ENCODE data around the gene ASPSCR1. TPM values are rescaled to one million over a fixed set of nuclear protein-coding genes. Genes with fewer than 3 reads are reported as not detected.

ASPSCR1 gene
- total RNA-seq, 1 donor from 2014 or later: 25.6 TPM

DNA sequence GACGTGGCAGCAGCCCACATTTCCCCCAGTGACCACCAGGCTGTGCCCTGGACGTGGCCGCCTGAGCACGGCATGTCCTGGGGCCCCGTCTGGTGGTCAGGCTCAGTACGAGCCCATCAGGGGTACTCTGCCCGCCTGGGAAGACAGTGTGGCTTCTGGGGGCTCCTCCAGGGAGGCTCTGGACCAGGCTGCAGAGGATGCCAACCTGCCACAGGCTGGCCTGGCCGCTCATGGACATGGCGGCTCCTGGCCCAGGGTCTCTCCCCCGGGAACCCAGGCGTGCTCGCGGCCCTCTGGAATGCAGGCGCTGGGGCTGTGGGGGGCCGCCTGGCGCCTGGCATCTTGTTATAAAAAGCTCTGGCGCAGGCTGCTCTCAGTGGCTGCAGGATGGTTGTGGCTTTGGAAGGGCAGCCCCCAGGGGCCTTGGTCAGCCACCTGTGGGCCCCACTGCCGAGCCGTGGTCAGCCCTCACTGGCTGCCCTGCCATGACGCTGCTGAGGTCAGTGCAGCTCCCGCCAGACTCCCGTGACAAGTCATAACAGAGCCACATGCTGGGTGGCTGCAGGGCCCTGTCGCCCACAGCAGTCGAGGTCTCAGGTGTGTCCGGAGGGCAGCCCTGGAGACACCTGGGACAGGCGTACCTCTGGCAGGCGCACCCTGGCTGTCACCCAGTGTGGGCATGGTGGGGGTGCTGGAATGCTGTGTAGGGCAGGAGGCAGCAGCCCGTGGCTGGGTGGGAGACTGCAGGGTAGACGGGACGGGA is 30.2 kb downstream of the ASPSCR1 start:
- Mint-ChIP-seq H3K27ac (ENCODE audit: unreplicated experiment) (no peak overlapping the region), H3K36me3 (ENCODE audit: low read depth, unreplicated experiment) (no peaks in the 10 kb centered on the region), H3K9me3 (ENCODE audit: unreplicated experiment) (no peaks in the 10 kb centered on the region), H3K27me3 (ENCODE audit: unreplicated experiment) (peaks cover 8% of the 10 kb centered on the region), H3K4me3 (ENCODE audit: unreplicated experiment) (peak overlapping the region; percentile 37), H3K4me1 (ENCODE audit: unreplicated experiment) (peaks cover 4% of the 10 kb centered on the region)
- no peak for DNase-seq (ENCODE audit: low spot score)
- TF ChIP-seq, protein P1, sequence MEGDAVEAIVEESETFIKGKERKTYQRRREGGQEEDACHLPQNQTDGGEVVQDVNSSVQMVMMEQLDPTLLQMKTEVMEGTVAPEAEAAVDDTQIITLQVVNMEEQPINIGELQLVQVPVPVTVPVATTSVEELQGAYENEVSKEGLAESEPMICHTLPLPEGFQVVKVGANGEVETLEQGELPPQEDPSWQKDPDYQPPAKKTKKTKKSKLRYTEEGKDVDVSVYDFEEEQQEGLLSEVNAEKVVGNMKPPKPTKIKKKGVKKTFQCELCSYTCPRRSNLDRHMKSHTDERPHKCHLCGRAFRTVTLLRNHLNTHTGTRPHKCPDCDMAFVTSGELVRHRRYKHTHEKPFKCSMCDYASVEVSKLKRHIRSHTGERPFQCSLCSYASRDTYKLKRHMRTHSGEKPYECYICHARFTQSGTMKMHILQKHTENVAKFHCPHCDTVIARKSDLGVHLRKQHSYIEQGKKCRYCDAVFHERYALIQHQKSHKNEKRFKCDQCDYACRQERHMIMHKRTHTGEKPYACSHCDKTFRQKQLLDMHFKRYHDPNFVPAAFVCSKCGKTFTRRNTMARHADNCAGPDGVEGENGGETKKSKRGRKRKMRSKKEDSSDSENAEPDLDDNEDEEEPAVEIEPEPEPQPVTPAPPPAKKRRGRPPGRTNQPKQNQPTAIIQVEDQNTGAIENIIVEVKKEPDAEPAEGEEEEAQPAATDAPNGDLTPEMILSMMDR (IDR thresholded peaks at IDR 0.05; ENCODE audit: unreplicated experiment): no peak

DNA sequence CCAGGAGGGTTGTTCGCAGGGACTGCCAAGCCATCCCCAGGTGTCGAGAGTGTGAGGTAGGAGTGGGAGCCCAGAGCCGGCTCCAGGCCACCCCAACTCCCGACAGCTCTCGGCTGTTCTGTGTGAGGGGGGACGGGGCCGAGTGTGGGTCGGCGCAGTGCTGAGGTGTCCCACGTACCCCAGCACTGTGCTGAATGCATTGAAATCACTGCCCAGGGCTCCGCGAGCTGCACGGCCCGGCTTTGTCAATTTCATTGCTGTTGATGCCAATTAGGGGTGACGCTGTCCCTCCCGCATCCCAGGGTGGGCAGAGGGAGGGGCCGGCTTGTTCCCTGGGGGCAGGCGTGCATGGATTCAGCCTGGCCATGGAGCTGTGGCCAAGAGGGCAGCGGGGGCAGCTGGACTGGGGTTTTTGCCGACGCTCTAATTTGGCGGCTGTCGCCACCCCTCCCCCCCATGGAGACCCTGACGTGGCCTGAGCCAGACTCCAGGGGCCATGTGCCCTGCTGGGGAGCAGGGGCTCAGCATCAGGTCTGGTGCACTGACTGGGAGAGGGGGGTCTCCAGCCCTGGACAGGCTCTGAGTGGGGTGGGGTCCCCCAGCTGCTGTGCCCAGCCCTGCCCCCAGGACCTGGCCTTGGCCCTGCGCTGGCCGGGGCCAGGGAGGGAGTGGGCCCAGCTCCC is 31.0 kb downstream of the ASPSCR1 start:
- Mint-ChIP-seq H3K9me3 (ENCODE audit: unreplicated experiment) (no peaks in the 10 kb centered on the region), H3K27ac (ENCODE audit: unreplicated experiment) (no peak overlapping the region), H3K36me3 (ENCODE audit: low read depth, unreplicated experiment) (no peaks in the 10 kb centered on the region), H3K4me1 (ENCODE audit: unreplicated experiment) (peaks cover 4% of the 10 kb centered on the region), H3K27me3 (ENCODE audit: unreplicated experiment) (peaks cover 8% of the 10 kb centered on the region), H3K4me3 (ENCODE audit: unreplicated experiment) (peak overlapping the region; percentile 37)
- TF ChIP-seq, protein P1 (IDR thresholded peaks at IDR 0.05; ENCODE audit: unreplicated experiment): no peak
- DNase-seq (ENCODE audit: low spot score): no peak

DNA sequence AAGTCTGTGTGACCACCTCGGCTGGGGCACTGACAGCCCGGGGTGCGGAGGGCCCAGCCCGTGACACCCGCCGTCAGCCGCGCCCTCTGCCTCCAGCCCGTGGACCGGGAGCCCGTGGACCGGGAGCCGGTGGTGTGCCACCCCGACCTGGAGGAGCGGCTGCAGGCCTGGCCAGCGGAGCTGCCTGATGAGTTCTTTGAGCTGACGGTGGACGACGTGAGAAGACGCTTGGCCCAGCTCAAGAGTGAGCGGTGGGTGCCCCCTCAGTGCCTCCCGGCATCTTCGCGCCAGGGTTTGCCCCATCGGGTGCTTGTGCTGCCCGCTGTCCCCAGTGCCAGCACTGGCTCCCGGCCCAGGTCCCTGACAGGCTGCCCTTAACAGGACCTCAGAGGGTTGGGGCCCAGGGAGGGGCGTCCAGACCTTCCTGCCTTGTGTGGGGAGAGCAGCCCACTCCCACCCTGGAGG is 31.5 kb downstream of the ASPSCR1 start:
- Mint-ChIP-seq H3K36me3 (ENCODE audit: low read depth, unreplicated experiment) (no peaks in the 10 kb centered on the region), H3K27me3 (ENCODE audit: unreplicated experiment) (peaks cover 8% of the 10 kb centered on the region), H3K9me3 (ENCODE audit: unreplicated experiment) (no peaks in the 10 kb centered on the region), H3K27ac (ENCODE audit: unreplicated experiment) (no peak overlapping the region), H3K4me1 (ENCODE audit: unreplicated experiment) (peaks cover 4% of the 10 kb centered on the region), H3K4me3 (ENCODE audit: unreplicated experiment) (no peak overlapping the region)
- TF ChIP-seq, protein P1 (IDR thresholded peaks at IDR 0.05; ENCODE audit: unreplicated experiment): no peak
- no peak for DNase-seq (ENCODE audit: low spot score)

DNA sequence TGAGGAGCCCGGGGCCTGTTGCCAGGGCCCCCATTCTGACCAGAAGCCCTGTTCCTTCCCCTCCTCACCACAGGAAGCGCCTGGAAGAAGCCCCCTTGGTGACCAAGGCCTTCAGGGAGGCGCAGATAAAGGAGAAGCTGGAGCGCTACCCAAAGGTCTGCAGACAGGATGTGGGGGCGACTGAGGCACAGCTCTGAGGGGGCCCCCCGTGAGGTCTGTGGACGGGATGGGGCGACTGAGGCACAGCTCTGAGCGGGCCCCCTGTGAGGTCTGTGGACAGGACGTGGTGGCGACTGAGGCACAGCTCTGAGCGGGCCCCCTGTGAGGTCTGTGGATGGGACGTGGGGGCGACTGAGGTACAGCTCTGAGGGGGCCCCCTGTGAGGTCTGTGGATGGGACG is 32.0 kb downstream of the ASPSCR1 start:
- H3K27ac Mint-ChIP-seq (ENCODE audit: unreplicated experiment): no peak overlapping the region
- no peaks in the 10 kb centered on the region for H3K9me3 Mint-ChIP-seq (ENCODE audit: unreplicated experiment)
- peaks cover 4% of the 10 kb centered on the region for H3K4me1 Mint-ChIP-seq (ENCODE audit: unreplicated experiment)
- H3K36me3 Mint-ChIP-seq (ENCODE audit: low read depth, unreplicated experiment): no peaks in the 10 kb centered on the region
- no peak overlapping the region for H3K4me3 Mint-ChIP-seq (ENCODE audit: unreplicated experiment)
- peaks cover 8% of the 10 kb centered on the region for H3K27me3 Mint-ChIP-seq (ENCODE audit: unreplicated experiment)
- TF ChIP-seq, protein P1 (IDR thresholded peaks at IDR 0.05; ENCODE audit: unreplicated experiment): no peak
- DNase-seq (ENCODE audit: low spot score): no peak

Data from endothelial cell (in vitro differentiated cells).